ENCODE results near the gene VIPAS39.
"Not testable (repeated sequence)": the region's sequence is repeated elsewhere in the genome, so short reads cannot be mapped to it uniquely, and the experiment has no call there.

VIPAS39 gene

DNA sequence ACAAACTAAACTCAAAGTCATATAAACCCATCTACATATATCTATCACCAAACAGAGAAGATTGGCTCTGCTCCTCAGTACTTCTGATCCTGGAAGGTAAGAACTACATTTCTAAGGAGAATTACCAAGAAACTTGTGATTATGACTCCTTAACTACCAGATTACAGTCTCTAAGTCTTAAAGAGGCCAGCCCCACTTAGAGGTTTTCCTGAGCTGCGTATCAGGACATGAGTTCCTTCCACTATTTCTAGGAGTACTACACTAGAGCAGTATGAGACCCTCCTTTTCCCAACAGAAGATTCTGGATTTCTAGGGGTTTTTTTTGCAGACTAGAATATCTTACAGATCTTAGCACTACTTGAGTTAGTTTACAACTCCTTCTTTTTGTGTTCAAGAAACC lies 34.0 kb downstream of the VIPAS39 start, which contains the start of gene NOXRED1:
Gene NOXRED1, minus strand, starts transcription at position 101 of the 400 bp plus-strand sequence. CDS start 634 bp downstream, outside the sequence.
- TF ChIP-seq, protein P1, sequence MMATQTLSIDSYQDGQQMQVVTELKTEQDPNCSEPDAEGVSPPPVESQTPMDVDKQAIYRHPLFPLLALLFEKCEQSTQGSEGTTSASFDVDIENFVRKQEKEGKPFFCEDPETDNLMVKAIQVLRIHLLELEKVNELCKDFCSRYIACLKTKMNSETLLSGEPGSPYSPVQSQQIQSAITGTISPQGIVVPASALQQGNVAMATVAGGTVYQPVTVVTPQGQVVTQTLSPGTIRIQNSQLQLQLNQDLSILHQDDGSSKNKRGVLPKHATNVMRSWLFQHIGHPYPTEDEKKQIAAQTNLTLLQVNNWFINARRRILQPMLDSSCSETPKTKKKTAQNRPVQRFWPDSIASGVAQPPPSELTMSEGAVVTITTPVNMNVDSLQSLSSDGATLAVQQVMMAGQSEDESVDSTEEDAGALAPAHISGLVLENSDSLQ (IDR thresholded peaks at IDR 0.05): no peak
- no peak for TF ChIP-seq FOXA1 (IDR thresholded peaks at IDR 0.05)
- TF ChIP-seq SP1 (IDR thresholded peaks at IDR 0.05): no peak
- no peak for TF ChIP-seq HDGF (IDR thresholded peaks at IDR 0.05; ENCODE audit: borderline replicate concordance)
- no peak for TF ChIP-seq SUZ12 (IDR thresholded peaks at IDR 0.05)
- TF ChIP-seq TARDBP (IDR thresholded peaks at IDR 0.05): no peak
- no peak for TF ChIP-seq LEF1 (IDR thresholded peaks at IDR 0.05; ENCODE audit: borderline replicate concordance)
- no peak for TF ChIP-seq ZNF384 (IDR thresholded peaks at IDR 0.05)
- no peak for TF ChIP-seq L3MBTL2 (conservative IDR thresholded peaks at IDR 0.05)
- no peak for TF ChIP-seq ELF4 (IDR thresholded peaks at IDR 0.05)
- TF ChIP-seq NFRKB (IDR thresholded peaks at IDR 0.05): no peak
- TF ChIP-seq FOXM1 (IDR thresholded peaks at IDR 0.05; ENCODE audit: borderline replicate concordance): no peak
- TF ChIP-seq BHLHE40 (IDR thresholded peaks at IDR 0.05; ENCODE audit: borderline replicate concordance): no peak
- TF ChIP-seq FOXK2 (IDR thresholded peaks at IDR 0.05): no peak
- ChIA-PET POLR2A (no interaction called here), CTCF (no interaction called here)
- no peak for DNase-seq (ENCODE audit: extremely low spot score)

- ChIA-PET CTCF (no interaction called here), POLR2A (interaction anchor here (1.1 kb wide), 1 partner anchor 17 kb away, joined by 3 read pairs; no protein-coding TSS in a partner anchor)
- TF ChIP-seq ELF4 (IDR thresholded peaks at IDR 0.05) (no peak), FOXK2 (IDR thresholded peaks at IDR 0.05) (no peak), SUZ12 (IDR thresholded peaks at IDR 0.05) (no peak), TARDBP (IDR thresholded peaks at IDR 0.05) (no peak), BHLHE40 (IDR thresholded peaks at IDR 0.05; ENCODE audit: borderline replicate concordance) (no peak)
- DNase-seq (ENCODE audit: extremely low spot score): no peak
Observed at GRCh38 chr14:77421201-77421600, 36.2 kb downstream of the VIPAS39 start.

DNA sequence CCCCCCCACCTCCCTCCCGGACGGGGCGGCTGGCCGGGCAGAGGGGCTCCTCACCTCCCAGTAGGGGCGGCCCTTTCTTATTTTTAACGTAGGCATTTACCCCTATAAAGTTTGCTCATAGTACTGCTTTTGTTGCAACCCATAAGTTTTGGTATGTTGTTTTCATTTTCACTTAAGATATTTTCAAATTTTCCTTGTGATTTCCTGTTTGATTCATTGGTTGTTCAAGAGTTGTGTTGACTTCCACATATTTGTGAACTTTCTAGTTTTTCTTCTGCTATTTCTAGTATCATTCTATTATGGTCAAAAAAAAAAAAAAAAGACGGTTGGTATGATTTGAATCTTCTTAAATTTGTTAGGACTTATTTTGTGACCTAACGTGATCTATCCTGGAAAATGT lies 40.6 kb downstream of the VIPAS39 start:
- no peak for DNase-seq (ENCODE audit: extremely low spot score)
- ChIA-PET CTCF (no interaction called here), POLR2A (no interaction called here)
- TF ChIP-seq LEF1 (IDR thresholded peaks at IDR 0.05; ENCODE audit: borderline replicate concordance) (no peak), L3MBTL2 (conservative IDR thresholded peaks at IDR 0.05) (no peak), CTBP1 (IDR thresholded peaks at IDR 0.05; ENCODE audit: borderline replicate concordance) (no peak), NFRKB (IDR thresholded peaks at IDR 0.05) (no peak), FOXK2 (IDR thresholded peaks at IDR 0.05) (no peak), SP1 (IDR thresholded peaks at IDR 0.05) (no peak), ELF4 (IDR thresholded peaks at IDR 0.05) (no peak), BHLHE40 (IDR thresholded peaks at IDR 0.05; ENCODE audit: borderline replicate concordance) (no peak), FOXA1 (IDR thresholded peaks at IDR 0.05) (no peak), FOXM1 (IDR thresholded peaks at IDR 0.05; ENCODE audit: borderline replicate concordance) (no peak), HDGF (IDR thresholded peaks at IDR 0.05; ENCODE audit: borderline replicate concordance) (no peak), TARDBP (IDR thresholded peaks at IDR 0.05) (no peak), SUZ12 (IDR thresholded peaks at IDR 0.05) (no peak), ZNF384 (IDR thresholded peaks at IDR 0.05) (no peak)
- TF ChIP-seq, protein P1 (IDR thresholded peaks at IDR 0.05): no peak

- POLR2A ChIA-PET; DNase-seq (ENCODE audit: extremely low spot score); CTCF ChIA-PET: not testable (repeated sequence)
Observed at GRCh38 chr14:77416098-77416497, 41.3 kb downstream of the VIPAS39 start.

DNA sequence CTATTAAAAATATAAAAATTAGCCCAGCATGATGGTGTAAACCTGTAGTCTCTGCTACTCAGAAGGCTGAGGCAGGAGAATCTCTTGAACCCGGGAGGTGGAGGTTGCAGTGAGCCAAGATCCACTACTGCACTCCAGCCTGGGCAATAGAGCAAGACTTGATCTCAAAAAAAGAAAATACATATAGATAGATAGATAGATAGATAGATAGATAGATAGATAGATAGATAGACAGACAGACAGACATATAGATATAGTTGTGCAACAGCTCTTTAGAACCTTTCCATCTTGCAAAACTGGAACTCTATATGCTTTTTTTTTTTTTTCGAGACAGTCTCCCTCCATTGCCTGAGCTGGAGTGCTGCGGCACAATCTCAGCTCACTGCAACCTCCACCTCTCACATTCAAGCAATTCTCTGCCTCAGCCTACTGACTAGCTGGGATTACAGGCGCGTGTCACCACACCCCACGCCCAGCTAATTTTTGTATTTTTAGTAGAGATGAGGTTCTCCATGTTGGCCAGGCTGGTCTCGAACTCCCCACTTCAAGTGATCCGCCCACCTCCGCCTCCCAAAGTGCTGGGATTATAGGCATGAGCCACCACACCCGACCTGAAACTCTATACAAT lies 41.9 kb downstream of the VIPAS39 start:
- POLR2A ChIA-PET; DNase-seq (ENCODE audit: extremely low spot score): not testable (repeated sequence)
- CTCF ChIA-PET: interaction anchor here (0.6 kb wide), 1 partner anchor 242 kb away, joined by 5 read pairs; no protein-coding TSS in a partner anchor

DNA sequence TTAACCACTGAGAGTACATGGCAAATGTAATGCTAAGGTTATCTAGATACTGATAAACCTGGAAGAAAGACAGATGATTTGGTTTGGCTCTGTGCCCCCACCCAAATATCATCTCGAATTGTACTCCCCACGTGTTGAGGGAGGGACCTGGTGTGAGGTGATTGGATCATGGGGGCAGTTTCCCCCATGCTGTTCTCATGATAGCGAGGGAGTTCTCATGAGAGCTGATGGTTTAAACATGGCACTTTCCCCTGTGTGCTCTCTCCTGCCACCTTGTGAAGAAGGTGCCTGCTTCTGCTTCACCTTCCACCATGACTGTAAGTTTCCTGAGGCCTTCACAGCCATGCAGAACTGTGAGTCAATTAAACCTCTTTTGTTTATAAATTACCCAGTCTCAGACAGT lies 48.3 kb downstream of the VIPAS39 start:
- DNase-seq (ENCODE audit: extremely low spot score): no peak
- ChIA-PET POLR2A (no interaction called here), CTCF (no interaction called here)
- TF ChIP-seq BHLHE40 (IDR thresholded peaks at IDR 0.05; ENCODE audit: borderline replicate concordance): no peak
- TF ChIP-seq ARNT (IDR thresholded peaks at IDR 0.05): no peak
- no peak for TF ChIP-seq SUZ12 (IDR thresholded peaks at IDR 0.05)
- no peak for TF ChIP-seq NFRKB (IDR thresholded peaks at IDR 0.05)
- TF ChIP-seq L3MBTL2 (conservative IDR thresholded peaks at IDR 0.05): peak; percentile 44

- DNase-seq (ENCODE audit: extremely low spot score): no peak
- ChIA-PET POLR2A (interaction anchor here (1.3 kb wide), 1 partner anchor 86 kb away, joined by 3 read pairs; the partner anchor contains the start of gene GSTZ1), CTCF (interaction anchor here (0.6 kb wide), 1 partner anchor 77 kb away, joined by 3 read pairs; no protein-coding TSS in a partner anchor)
- TF ChIP-seq ELF4 (IDR thresholded peaks at IDR 0.05) (no peak), L3MBTL2 (conservative IDR thresholded peaks at IDR 0.05) (no peak), LEF1 (IDR thresholded peaks at IDR 0.05; ENCODE audit: borderline replicate concordance) (no peak), FOXA1 (IDR thresholded peaks at IDR 0.05) (no peak), ZNF384 (IDR thresholded peaks at IDR 0.05) (no peak), ARNT (IDR thresholded peaks at IDR 0.05) (no peak), NFRKB (IDR thresholded peaks at IDR 0.05) (no peak), HDGF (IDR thresholded peaks at IDR 0.05; ENCODE audit: borderline replicate concordance) (no peak), SP1 (IDR thresholded peaks at IDR 0.05) (no peak), BHLHE40 (IDR thresholded peaks at IDR 0.05; ENCODE audit: borderline replicate concordance) (no peak), FOXK2 (IDR thresholded peaks at IDR 0.05) (no peak), SUZ12 (IDR thresholded peaks at IDR 0.05) (no peak), FOXM1 (IDR thresholded peaks at IDR 0.05; ENCODE audit: borderline replicate concordance) (no peak), CTBP1 (IDR thresholded peaks at IDR 0.05; ENCODE audit: borderline replicate concordance) (no peak), TARDBP (IDR thresholded peaks at IDR 0.05) (no peak)
- TF ChIP-seq, protein P1 (IDR thresholded peaks at IDR 0.05): no peak
Observed at GRCh38 chr14:77407158-77407557, 50.2 kb downstream of the VIPAS39 start.
